Progenitor cell of endocrine pancreas (in vitro differentiated cells): ENCODE data around the gene PPP6R1. TPM values are rescaled to one million over a fixed set of nuclear protein-coding genes. Genes with fewer than 3 reads are reported as not detected.

Source experiments
- DNase-seq: peaks from one replicate; pipeline ENCODE4 v3.0.0; 2021; ENCODE audit warnings: low spot score; ENCODE audit not compliant: unreplicated experiment
- H3K27ac Mint-ChIP-seq: 2 replicates; pipeline ENCODE4 v1.8.0; 2021; ENCODE audit warnings: mild to moderate bottlenecking, moderate library complexity, mixed read lengths
- H3K27me3 Mint-ChIP-seq: 2 replicates; pipeline ENCODE4 v1.8.0; 2021; ENCODE audit warnings: mixed read lengths
- H3K36me3 Mint-ChIP-seq: 2 replicates; pipeline ENCODE4 v1.8.0; 2022; ENCODE audit warnings: mixed read lengths; ENCODE audit not compliant: insufficient read depth
- H3K4me1 Mint-ChIP-seq: 2 replicates; pipeline ENCODE4 v1.8.0; 2021; ENCODE audit warnings: low read depth, mixed read lengths
- H3K4me3 Mint-ChIP-seq: 2 replicates; pipeline ENCODE4 v1.8.0; 2021; ENCODE audit warnings: low read depth, mild to moderate bottlenecking, moderate library complexity, mixed read lengths
- H3K9me3 Mint-ChIP-seq: 2 replicates; pipeline ENCODE4 v1.8.0; 2021; ENCODE audit warnings: low read depth, mixed read lengths
- CTCF ChIP-seq: fragments of 200-600 bp; sonication (generic); IDR thresholded peaks from one replicate; pipeline ENCODE4 v1.5.0; 2021; ENCODE audit warnings: antibody characterized with exemption, mild to moderate bottlenecking; ENCODE audit not compliant: unreplicated experiment
- total RNA-seq: library from RNA; stranded (reverse); gene quantifications from 2 replicates; pipeline ENCODE4 v1.2.1, GENCODE V29; 2021

Gene PPP6R1
- total RNA-seq, 1 donor from 2014 or later: 72.3 TPM

GRCh38 chr19:55279770-55280643 lies 21.2 kb upstream of the PPP6R1 start, which contains the start of gene HSPBP1:
TSS of gene HSPBP1 (minus strand) at chr19:55280110. CDS start at chr19:55279608, 502 bp downstream.
- peak; percentile 96 for DNase-seq
- peaks cover 8% of the 10 kb centered on the region for H3K4me1 Mint-ChIP-seq
- no peak for TF ChIP-seq CTCF
- peaks cover 5% of the 10 kb centered on the region for H3K36me3 Mint-ChIP-seq
- no peaks in the 10 kb centered on the region for H3K9me3 Mint-ChIP-seq
- H3K27ac Mint-ChIP-seq: peak within 1 kb of the TSS; percentile 98
- H3K4me3 Mint-ChIP-seq: peak within 1 kb of the TSS; percentile 96
- no peaks in the 10 kb centered on the region for H3K27me3 Mint-ChIP-seq

- Mint-ChIP-seq H3K36me3 (peaks cover 5% of the 10 kb centered on the region), H3K4me1 (peaks cover 6% of the 10 kb centered on the region), H3K4me3 (peak overlapping the region; percentile 96)
Measured at GRCh38 chr19:55279340-55279739, 20.5 kb upstream of the PPP6R1 start.

GRCh38 chr19:55278391-55279135 lies 19.7 kb upstream of the PPP6R1 start:
- peak overlapping the region; percentile 98 for H3K27ac Mint-ChIP-seq
- H3K9me3 Mint-ChIP-seq: no peaks in the 10 kb centered on the region
- TF ChIP-seq CTCF: no peak
- H3K36me3 Mint-ChIP-seq: peaks cover 7% of the 10 kb centered on the region
- H3K4me1 Mint-ChIP-seq: peaks cover 6% of the 10 kb centered on the region
- H3K4me3 Mint-ChIP-seq: peak overlapping the region; percentile 96
- no peaks in the 10 kb centered on the region for H3K27me3 Mint-ChIP-seq
- DNase-seq: no peak

More at GRCh38 chr19:55279340-55279739, 20.5 kb upstream of the PPP6R1 start:
- peak overlapping the region; percentile 98 for H3K27ac Mint-ChIP-seq
- DNase-seq: no peak
- no peak for TF ChIP-seq CTCF
- no peaks in the 10 kb centered on the region for H3K27me3 Mint-ChIP-seq
- H3K9me3 Mint-ChIP-seq: no peaks in the 10 kb centered on the region

- no peak for TF ChIP-seq CTCF
- Mint-ChIP-seq H3K9me3 (no peaks in the 10 kb centered on the region), H3K4me1 (peaks cover 6% of the 10 kb centered on the region), H3K27ac (no peak overlapping the region), H3K36me3 (peaks cover 7% of the 10 kb centered on the region), H3K27me3 (no peaks in the 10 kb centered on the region), H3K4me3 (peak overlapping the region; percentile 59)
- DNase-seq: no peak
Measured at GRCh38 chr19:55277494-55277893, 18.7 kb upstream of the PPP6R1 start.

GRCh38 chr19:55276720-55277430 lies 18.1 kb upstream of the PPP6R1 start:
- no peak for DNase-seq
- no peak for TF ChIP-seq CTCF
- peak overlapping the region; percentile 9 for H3K4me3 Mint-ChIP-seq
- H3K4me1 Mint-ChIP-seq: peaks cover 6% of the 10 kb centered on the region
- no peaks in the 10 kb centered on the region for H3K9me3 Mint-ChIP-seq
- H3K27me3 Mint-ChIP-seq: no peaks in the 10 kb centered on the region
- peaks cover 7% of the 10 kb centered on the region for H3K36me3 Mint-ChIP-seq
- no peak overlapping the region for H3K27ac Mint-ChIP-seq
